ENCODE results near the gene FHL5. TPM values are rescaled to one million over a fixed set of nuclear protein-coding genes. Genes with fewer than 3 reads are reported as not detected.

Gene FHL5
- total RNA-seq, 5 donors from 2014 or later (not counting 1 experiment from before 2014, with no cell fraction given): not detected

DNA sequence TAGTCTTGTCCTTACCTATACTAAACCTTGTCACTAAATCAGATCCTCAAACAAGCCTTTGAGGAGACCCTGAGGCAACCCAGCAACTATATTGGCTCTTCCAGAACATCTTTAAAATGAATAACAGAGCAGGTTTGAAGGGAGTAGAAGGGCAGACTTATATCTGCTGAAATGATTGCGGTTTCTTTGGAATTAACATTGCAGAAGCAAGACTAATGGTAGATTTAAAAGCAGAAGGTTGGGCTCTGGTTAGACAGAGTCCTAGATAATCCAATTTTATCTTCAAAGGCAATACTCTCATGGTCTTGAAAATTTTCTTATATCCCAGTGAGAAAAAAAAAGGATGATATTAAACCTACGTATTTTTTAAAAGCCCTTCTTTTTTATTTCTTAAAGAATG, 19.1 kb downstream of the FHL5 start:
- ChIA-PET POLR2A (no interaction called here), CTCF (no interaction called here)
- Mint-ChIP-seq H3K27ac (no peak overlapping the region), H3K4me3 (no peak overlapping the region), H3K9me3 (no peaks in the 10 kb centered on the region), H3K4me1 (no peaks in the 10 kb centered on the region), H3K36me3 (no peaks in the 10 kb centered on the region), H3K27me3 (peaks cover 13 to 23% of the 10 kb centered on the region in 2 donors)
- ATAC-seq (replicated peaks in 1 of 4) (no peak), DNase-seq (no peak)
- peaks cover 0 to 4% of the 10 kb centered on the region in 2 experiments for H3K27me3 ChIP-seq (replicated peaks in 1 of 2; ENCODE audit: control insufficient read depth in 2 of 2, extremely low read depth in 1 of 2, insufficient read depth in 2 of 2, low read length in 1 of 2)
- H3K27ac ChIP-seq (ENCODE audit: low read length): no peak overlapping the region
- no peaks in the 10 kb centered on the region for H3K9me3 ChIP-seq
- no peak overlapping the region for H3K4me3 ChIP-seq (ENCODE audit: control insufficient read depth in 1 of 2, extremely low read depth in 1 of 2, low read length in 1 of 2)
- no peaks in the 10 kb centered on the region for H3K36me3 ChIP-seq (ENCODE audit: control insufficient read depth in 2 of 2, extremely low read depth in 1 of 2, insufficient read depth in 1 of 2, low read length in 1 of 2)
- H3K4me1 ChIP-seq (ENCODE audit: control insufficient read depth in 1 of 2, extremely low read depth in 1 of 2, insufficient read depth in 2 of 2, low read length in 2 of 2): no peaks in the 10 kb centered on the region
- WGBS (ENCODE audit: insufficient coverage): no CpG with 5 or more reads among the region's 2 CpGs

DNA sequence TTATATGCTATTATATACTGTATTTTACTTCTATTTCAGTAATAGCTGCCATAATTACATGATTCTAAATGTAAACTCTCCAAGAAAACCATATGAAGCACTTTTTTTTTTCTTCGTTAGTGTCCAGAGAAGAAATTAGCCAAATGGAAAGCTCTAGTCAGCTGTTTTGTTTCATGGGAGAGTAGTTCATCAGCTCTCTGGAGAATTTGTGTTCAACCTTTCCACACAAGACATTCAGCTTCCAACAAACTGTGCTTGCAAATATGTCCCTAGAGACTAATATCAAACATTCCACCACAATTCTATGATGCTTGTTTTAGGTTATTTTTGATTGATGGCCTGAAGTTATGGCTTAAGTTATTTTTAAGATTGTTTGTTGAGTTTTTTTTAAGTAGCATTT, 19.5 kb downstream of the FHL5 start:
- POLR2A ChIA-PET: no interaction called here
- Mint-ChIP-seq H3K9me3 (no peaks in the 10 kb centered on the region), H3K36me3 (no peaks in the 10 kb centered on the region), H3K4me1 (no peaks in the 10 kb centered on the region), H3K27ac (no peak overlapping the region), H3K27me3 (peaks cover 13 to 23% of the 10 kb centered on the region in 2 donors), H3K4me3 (no peak overlapping the region)
- Histone ChIP-seq H3K9me3 (no peaks in the 10 kb centered on the region), H3K36me3 (ENCODE audit: control insufficient read depth in 2 of 2, extremely low read depth in 1 of 2, insufficient read depth in 1 of 2, low read length in 1 of 2) (no peaks in the 10 kb centered on the region), H3K27me3 (replicated peaks in 1 of 2; ENCODE audit: control insufficient read depth in 2 of 2, extremely low read depth in 1 of 2, insufficient read depth in 2 of 2, low read length in 1 of 2) (peaks cover 0 to 4% of the 10 kb centered on the region in 2 experiments), H3K27ac (ENCODE audit: low read length) (no peak overlapping the region), H3K4me1 (ENCODE audit: control insufficient read depth in 1 of 2, extremely low read depth in 1 of 2, insufficient read depth in 2 of 2, low read length in 2 of 2) (no peaks in the 10 kb centered on the region), H3K4me3 (ENCODE audit: control insufficient read depth in 1 of 2, extremely low read depth in 1 of 2, low read length in 1 of 2) (no peak overlapping the region)
- CTCF ChIA-PET: no interaction called here
- no peak for DNase-seq
- no peak for ATAC-seq (replicated peaks in 1 of 4)
- no CpG with 5 or more reads among the region's 1 CpG for WGBS (ENCODE audit: insufficient coverage)

DNA sequence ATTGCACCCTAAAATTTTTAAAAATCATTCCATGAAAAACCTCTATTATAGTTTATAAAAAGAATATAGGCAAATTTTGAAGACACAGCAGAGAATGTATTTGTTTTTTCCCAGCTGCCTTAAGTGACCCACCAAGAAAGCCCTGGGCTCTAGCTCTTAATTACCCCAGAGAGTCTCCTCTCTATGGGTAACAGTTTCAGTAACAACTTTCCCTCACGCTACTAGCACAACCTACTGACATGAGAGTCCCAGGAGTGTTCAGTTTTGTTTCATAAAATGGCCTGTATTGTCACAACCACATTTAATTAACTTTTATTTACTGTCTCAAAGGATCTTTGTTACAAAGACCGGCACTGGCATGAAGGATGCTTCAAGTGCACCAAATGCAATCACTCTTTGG, 41.5 kb downstream of the FHL5 start:
- no peaks in the 10 kb centered on the region for H3K9me3 ChIP-seq
- Mint-ChIP-seq H3K36me3 (no peaks in the 10 kb centered on the region), H3K9me3 (no peaks in the 10 kb centered on the region), H3K27ac (no peak overlapping the region), H3K27me3 (peaks cover 4 to 29% of the 10 kb centered on the region in 2 donors), H3K4me1 (no peaks in the 10 kb centered on the region), H3K4me3 (no peak overlapping the region)
- POLR2A ChIA-PET: no interaction called here
- no peaks in the 10 kb centered on the region for H3K4me1 ChIP-seq (ENCODE audit: control insufficient read depth in 1 of 2, extremely low read depth in 1 of 2, insufficient read depth in 2 of 2, low read length in 2 of 2)
- H3K4me3 ChIP-seq (ENCODE audit: control insufficient read depth in 1 of 2, extremely low read depth in 1 of 2, low read length in 1 of 2): no peak overlapping the region
- H3K36me3 ChIP-seq (ENCODE audit: control insufficient read depth in 2 of 2, extremely low read depth in 1 of 2, insufficient read depth in 1 of 2, low read length in 1 of 2): no peaks in the 10 kb centered on the region
- H3K27ac ChIP-seq (ENCODE audit: low read length): no peak overlapping the region
- DNase-seq (no peak), ATAC-seq (replicated peaks in 1 of 4) (no peak)
- CTCF ChIA-PET: interaction anchor here in 1 of 2 donors (0.7 kb wide), 1 partner anchor 327 kb away, joined by 3 read pairs; no protein-coding TSS in a partner anchor
- H3K27me3 ChIP-seq (replicated peaks in 1 of 2; ENCODE audit: control insufficient read depth in 2 of 2, extremely low read depth in 1 of 2, insufficient read depth in 2 of 2, low read length in 1 of 2): no peaks in the 10 kb centered on the region
- 100% methylated on average over 1 of the region's 2 CpGs for WGBS (ENCODE audit: insufficient coverage)

DNA sequence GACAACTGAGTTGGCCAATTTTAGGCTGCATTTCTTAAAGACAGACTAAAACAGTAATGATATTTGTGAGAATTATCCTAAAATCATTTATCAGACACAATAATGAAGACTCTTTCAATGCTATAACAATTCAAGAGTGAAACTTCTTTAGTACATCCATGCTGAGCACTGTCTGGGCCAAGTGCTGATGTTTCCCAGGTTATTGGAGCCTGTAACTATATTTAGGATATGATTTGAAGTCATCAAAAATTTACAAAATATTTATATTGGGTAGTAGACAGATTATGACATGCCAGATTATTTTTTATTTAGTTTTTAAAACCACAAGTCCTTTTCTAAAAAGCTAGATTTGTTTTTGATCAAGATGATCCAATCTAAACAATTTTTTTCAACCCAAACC, 45.1 kb downstream of the FHL5 start:
- ChIA-PET POLR2A (no interaction called here), CTCF (no interaction called here)
- no peaks in the 10 kb centered on the region for H3K4me1 ChIP-seq (ENCODE audit: control insufficient read depth in 1 of 2, extremely low read depth in 1 of 2, insufficient read depth in 2 of 2, low read length in 2 of 2)
- no peak overlapping the region for H3K27ac ChIP-seq (ENCODE audit: low read length)
- peaks cover 2 to 19% of the 10 kb centered on the region in 2 donors for H3K27me3 Mint-ChIP-seq
- DNase-seq (no peak), ATAC-seq (replicated peaks in 1 of 4) (no peak)
- no peaks in the 10 kb centered on the region for H3K9me3 ChIP-seq
- H3K4me1 Mint-ChIP-seq: no peaks in the 10 kb centered on the region
- no peaks in the 10 kb centered on the region for H3K9me3 Mint-ChIP-seq
- H3K4me3 Mint-ChIP-seq: no peak overlapping the region
- no peak overlapping the region for H3K27ac Mint-ChIP-seq
- no peaks in the 10 kb centered on the region for H3K36me3 Mint-ChIP-seq
- no peaks in the 10 kb centered on the region for H3K36me3 ChIP-seq (ENCODE audit: control insufficient read depth in 2 of 2, extremely low read depth in 1 of 2, insufficient read depth in 1 of 2, low read length in 1 of 2)
- no peak overlapping the region for H3K4me3 ChIP-seq (ENCODE audit: control insufficient read depth in 1 of 2, extremely low read depth in 1 of 2, low read length in 1 of 2)
- H3K27me3 ChIP-seq (replicated peaks in 1 of 2; ENCODE audit: control insufficient read depth in 2 of 2, extremely low read depth in 1 of 2, insufficient read depth in 2 of 2, low read length in 1 of 2): no peaks in the 10 kb centered on the region

DNA sequence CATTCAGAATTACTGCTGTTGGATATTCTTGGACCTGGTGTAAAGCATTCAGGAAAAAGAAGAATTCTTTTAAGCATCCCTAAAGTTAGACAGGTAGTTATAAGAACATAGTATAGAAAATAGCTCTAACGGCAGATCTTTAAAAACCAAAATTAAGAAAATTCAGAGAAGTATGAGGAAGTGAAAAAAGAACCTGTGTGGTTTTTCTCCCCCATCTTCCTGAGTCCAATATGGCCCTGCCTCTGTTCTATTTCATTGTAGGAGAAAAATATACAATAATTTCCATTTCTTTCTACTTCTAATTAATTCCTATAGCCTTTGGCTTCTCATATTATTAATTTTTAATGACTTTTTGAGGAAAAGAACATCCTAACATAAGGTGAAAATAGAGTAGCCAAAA, 47.1 kb downstream of the FHL5 start:
- CTCF ChIA-PET: no interaction called here
- H3K4me1 ChIP-seq (ENCODE audit: control insufficient read depth in 1 of 2, extremely low read depth in 1 of 2, insufficient read depth in 2 of 2, low read length in 2 of 2): no peaks in the 10 kb centered on the region
- H3K27ac ChIP-seq (ENCODE audit: low read length): no peak overlapping the region
- H3K9me3 ChIP-seq: no peaks in the 10 kb centered on the region
- ATAC-seq (replicated peaks in 1 of 4): no peak
- no peak for DNase-seq
- Mint-ChIP-seq H3K27ac (no peak overlapping the region), H3K9me3 (no peaks in the 10 kb centered on the region), H3K36me3 (no peaks in the 10 kb centered on the region), H3K4me1 (no peaks in the 10 kb centered on the region), H3K4me3 (no peak overlapping the region), H3K27me3 (peaks cover under 1 to 23% of the 10 kb centered on the region in 2 donors)
- no peak overlapping the region for H3K4me3 ChIP-seq (ENCODE audit: control insufficient read depth in 1 of 2, extremely low read depth in 1 of 2, low read length in 1 of 2)
- H3K27me3 ChIP-seq (replicated peaks in 1 of 2; ENCODE audit: control insufficient read depth in 2 of 2, extremely low read depth in 1 of 2, insufficient read depth in 2 of 2, low read length in 1 of 2): no peaks in the 10 kb centered on the region
- POLR2A ChIA-PET: no interaction called here
- no CpG with 5 or more reads among the region's 1 CpG for WGBS (ENCODE audit: insufficient coverage)
- H3K36me3 ChIP-seq (ENCODE audit: control insufficient read depth in 2 of 2, extremely low read depth in 1 of 2, insufficient read depth in 1 of 2, low read length in 1 of 2): no peaks in the 10 kb centered on the region

DNA sequence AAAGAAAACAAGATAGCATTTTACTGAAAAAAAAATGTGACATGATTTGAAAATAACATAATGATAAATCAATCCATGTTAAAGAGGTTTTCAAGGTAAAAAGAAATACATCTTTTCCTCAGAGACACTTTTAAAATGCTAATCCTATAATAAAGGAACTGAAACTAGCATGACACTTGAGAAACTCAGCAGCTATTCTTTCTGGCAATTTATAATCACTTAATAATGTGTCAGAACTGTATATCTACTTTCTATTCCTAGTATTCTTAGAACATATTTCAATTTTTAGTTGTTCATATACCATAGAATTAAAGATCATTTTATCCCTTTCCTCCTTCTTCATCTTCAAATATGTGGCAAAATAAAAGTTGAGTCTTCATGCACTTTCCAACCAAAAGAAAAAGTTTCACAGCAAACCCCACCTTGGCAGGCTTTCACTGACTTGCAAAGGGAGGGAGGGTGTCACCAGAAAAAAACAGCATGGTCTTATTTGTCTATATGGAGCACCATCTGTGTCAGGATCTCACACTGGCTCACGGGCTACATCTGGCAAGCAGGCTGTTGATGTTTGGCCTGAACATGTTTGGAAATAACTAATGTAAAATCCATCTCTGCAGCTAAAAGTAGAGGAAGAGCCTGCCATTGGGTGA, 48.5 kb downstream of the FHL5 start:
- no peak overlapping the region for H3K4me3 Mint-ChIP-seq
- ChIA-PET CTCF (no interaction called here), POLR2A (no interaction called here)
- 80% methylated on average over 1 of the region's 1 CpG for WGBS (ENCODE audit: insufficient coverage)
- no peak overlapping the region for H3K27ac Mint-ChIP-seq
- Histone ChIP-seq H3K9me3 (no peaks in the 10 kb centered on the region), H3K4me3 (ENCODE audit: control insufficient read depth in 1 of 2, extremely low read depth in 1 of 2, low read length in 1 of 2) (no peak overlapping the region), H3K36me3 (ENCODE audit: control insufficient read depth in 2 of 2, extremely low read depth in 1 of 2, insufficient read depth in 1 of 2, low read length in 1 of 2) (no peaks in the 10 kb centered on the region), H3K27me3 (replicated peaks in 1 of 2; ENCODE audit: control insufficient read depth in 2 of 2, extremely low read depth in 1 of 2, insufficient read depth in 2 of 2, low read length in 1 of 2) (no peaks in the 10 kb centered on the region), H3K4me1 (ENCODE audit: control insufficient read depth in 1 of 2, extremely low read depth in 1 of 2, insufficient read depth in 2 of 2, low read length in 2 of 2) (no peaks in the 10 kb centered on the region), H3K27ac (ENCODE audit: low read length) (no peak overlapping the region)
- H3K4me1 Mint-ChIP-seq: no peaks in the 10 kb centered on the region
- ATAC-seq (replicated peaks in 1 of 4): no peak
- no peaks in the 10 kb centered on the region for H3K9me3 Mint-ChIP-seq
- H3K36me3 Mint-ChIP-seq: no peaks in the 10 kb centered on the region
- peaks cover 0 to 22% of the 10 kb centered on the region in 2 donors for H3K27me3 Mint-ChIP-seq
- DNase-seq: no peak

Measured in T-cell (primary cell).